H9 (cell line): ENCODE data around the gene MOB4. TPM values are rescaled to one million over a fixed set of nuclear protein-coding genes. Genes with fewer than 3 reads are reported as not detected.
"Not testable (repeated sequence)": the region's sequence is repeated elsewhere in the genome, so short reads cannot be mapped to it uniquely, and the experiment has no call there.

Source experiments
- DNase-seq: peaks from one replicate; pipeline ENCODE4 v3.0.0-alpha.2; 2017
- H2AFZ ChIP-seq: one replicate; pipeline ENCODE4 v1.6.1; 2013; ENCODE audit warnings: mild to moderate bottlenecking, low read length, control low read depth, moderate library complexity
- H2AK5ac ChIP-seq: 2 replicates; pipeline ENCODE4 v1.6.1; 2013; ENCODE audit warnings: low read length, control low read depth, mixed read lengths; ENCODE audit not compliant: insufficient read length
- H2BK120ac ChIP-seq: one replicate; pipeline ENCODE4 v1.6.1; 2013; ENCODE audit warnings: low read depth, mild to moderate bottlenecking, low read length, control low read depth, inconsistent platforms; ENCODE audit not compliant: poor library complexity, severe bottlenecking
- H2BK12ac ChIP-seq: 2 replicates; pipeline ENCODE4 v1.6.1; 2013; ENCODE audit warnings: low read length, control low read depth, mixed read lengths, low read depth; ENCODE audit not compliant: insufficient read length
- H2BK15ac ChIP-seq: 2 replicates; pipeline ENCODE4 v1.6.1; 2013; ENCODE audit warnings: low read depth, low read length, control low read depth
- H2BK20ac ChIP-seq: one replicate; pipeline ENCODE4 v1.6.1; 2013; ENCODE audit warnings: low read depth, mild to moderate bottlenecking, low read length, control low read depth, inconsistent platforms; ENCODE audit not compliant: poor library complexity, severe bottlenecking
- H2BK5ac ChIP-seq: 2 replicates; pipeline ENCODE4 v1.6.1; 2013; ENCODE audit warnings: low read length, control low read depth, mixed read lengths; ENCODE audit not compliant: insufficient read length
- H3K14ac ChIP-seq: 2 replicates; pipeline ENCODE4 v1.6.1; 2013; ENCODE audit warnings: low read length, control low read depth; ENCODE audit not compliant: insufficient read depth
- H3K18ac ChIP-seq: 2 replicates; pipeline ENCODE4 v1.6.1; 2013; ENCODE audit warnings: low read depth, mild to moderate bottlenecking, mixed read lengths, low read length, control low read depth; ENCODE audit not compliant: insufficient read length
- H3K23ac ChIP-seq: 2 replicates; pipeline ENCODE4 v1.6.1; 2013; ENCODE audit warnings: low read length, control low read depth, mixed read lengths, low read depth; ENCODE audit not compliant: insufficient read length
- H3K23me2 ChIP-seq: 2 replicates; pipeline ENCODE4 v1.6.1; 2013; ENCODE audit warnings: low read depth, mild to moderate bottlenecking, mixed read lengths, low read length, control low read depth; ENCODE audit not compliant: insufficient read length, poor library complexity, severe bottlenecking
- H3K27ac ChIP-seq: 2 replicates; pipeline ENCODE4 v1.5.1; 2013; ENCODE audit warnings: low read length, control low read depth, mixed read lengths, low read depth; ENCODE audit not compliant: insufficient read length
- H3K27me3 ChIP-seq: 2 replicates; pipeline ENCODE4 v1.6.1; 2013; ENCODE audit warnings: low read length, control low read depth, inconsistent platforms; ENCODE audit not compliant: insufficient read depth
- H3K4ac ChIP-seq: 2 replicates; pipeline ENCODE4 v1.6.1; 2013; ENCODE audit warnings: low read depth, mild to moderate bottlenecking, control low read depth, inconsistent platforms, low read length, moderate library complexity
- H3K4me1 ChIP-seq: 2 replicates; pipeline ENCODE4 v1.6.1; 2013; ENCODE audit warnings: low read length, control low read depth, inconsistent platforms; ENCODE audit not compliant: insufficient read depth
- H3K4me2 ChIP-seq: 2 replicates; pipeline ENCODE4 v1.6.1; 2013; ENCODE audit warnings: low read length, control low read depth, mixed read lengths; ENCODE audit not compliant: insufficient read length, insufficient read depth
- H3K56ac ChIP-seq: 2 replicates; pipeline ENCODE4 v1.6.1; 2013; ENCODE audit warnings: low read depth, mild to moderate bottlenecking, mixed read lengths, low read length, control low read depth; ENCODE audit not compliant: insufficient read length
- H3K79me1 ChIP-seq: 2 replicates; pipeline ENCODE4 v1.6.1; 2013; ENCODE audit warnings: low read depth, mild to moderate bottlenecking, moderate library complexity, low read length, control low read depth, inconsistent platforms; ENCODE audit not compliant: insufficient read depth, poor library complexity, severe bottlenecking
- H3K79me2 ChIP-seq: 2 replicates; pipeline ENCODE4 v1.6.1; 2013; ENCODE audit warnings: low read length, control low read depth, inconsistent platforms; ENCODE audit not compliant: insufficient read depth
- H3K9ac ChIP-seq: 2 replicates; pipeline ENCODE4 v1.6.1; 2013; ENCODE audit warnings: low read length, control low read depth, mixed read lengths; ENCODE audit not compliant: insufficient read length; ENCODE audit errors: extremely low read depth
- H3K9me3 ChIP-seq: one replicate; pipeline ENCODE4 v1.6.1; 2013; ENCODE audit warnings: low read depth, low read length, inconsistent platforms; ENCODE audit not compliant: control insufficient read depth
- H3T11ph ChIP-seq: one replicate; pipeline ENCODE4 v1.6.1; 2013; ENCODE audit warnings: mild to moderate bottlenecking, low read length, control low read depth, inconsistent platforms
- H4K20me1 ChIP-seq: one replicate; pipeline ENCODE4 v1.6.1; 2013; ENCODE audit not compliant: control insufficient read depth, insufficient read length, insufficient read depth
- H4K5ac ChIP-seq: 2 replicates; pipeline ENCODE4 v1.6.1; 2013; ENCODE audit warnings: low read depth, mild to moderate bottlenecking, mixed read lengths, low read length, control low read depth; ENCODE audit not compliant: insufficient read length
- H4K8ac ChIP-seq: replicated peaks from 2 replicates; pipeline ENCODE4 v1.6.1; 2013; ENCODE audit warnings: low read length, control low read depth, mixed read lengths, low read depth; ENCODE audit not compliant: insufficient read length
- H4K91ac ChIP-seq: 2 replicates; pipeline ENCODE4 v1.6.1; 2013; ENCODE audit warnings: low read depth, mild to moderate bottlenecking, moderate library complexity, mixed read lengths, low read length, control low read depth; ENCODE audit not compliant: insufficient read length
- H3K27ac Mint-ChIP-seq, 3 experiments: 2 replicates in 2 of 3; 3 replicates in 1 of 3; pipeline ENCODE4 v1.8.0; 2020 to 2021; ENCODE audit warnings: mixed read lengths in 3 of 3, mild to moderate bottlenecking in 1 of 3, moderate library complexity in 1 of 3
- H3K27me3 Mint-ChIP-seq: 2 replicates; pipeline ENCODE4 v1.8.0; 2021; ENCODE audit warnings: low read depth, mild to moderate bottlenecking, moderate library complexity, mixed read lengths
- H3K36me3 Mint-ChIP-seq, 3 experiments: 2 replicates in 2 of 3; 3 replicates in 1 of 3; pipeline ENCODE4 v1.8.0; 2020 to 2021; ENCODE audit warnings: low read depth in 3 of 3, mixed read lengths in 3 of 3; ENCODE audit not compliant: insufficient read depth in 1 of 3
- H3K4me1 Mint-ChIP-seq, 2 experiments: 2 replicates each; pipeline ENCODE4 v1.8.0; 2020; ENCODE audit warnings: mixed read lengths in 2 of 2
- H3K4me3 Mint-ChIP-seq, 2 experiments: 2 replicates in 1 of 2; 3 replicates in 1 of 2; pipeline ENCODE4 v1.8.0; 2020 to 2021; ENCODE audit warnings: mild to moderate bottlenecking in 2 of 2, mixed read lengths in 2 of 2, moderate library complexity in 1 of 2
- H3K9me3 Mint-ChIP-seq, 2 experiments: 2 replicates in 1 of 2; 3 replicates in 1 of 2; pipeline ENCODE4 v1.8.0; 2020; ENCODE audit warnings: mild to moderate bottlenecking in 2 of 2, mixed read lengths in 2 of 2, moderate library complexity in 1 of 2
- WGBS: extraction: QIAGEN DNeasy Blood & Tissue Kit; methylation state at CpG from one replicate; pipeline ENCODE4 v1.1.7; 2013; ENCODE audit warnings: missing lambda C conversion rate, low lambda C conversion rate, mixed read lengths; ENCODE audit not compliant: insufficient read length; ENCODE audit errors: extremely low coverage; 5-methylcytosine and 5-hydroxymethylcytosine counted together
- total RNA-seq: library from RNA; stranded (reverse); gene quantifications from 2 replicates; pipeline ENCODE4 v1.2.1, GENCODE V29; 2021
- TF ChIP-seq, protein P1 (sequence below): fragments of 200-600 bp; sonication (generic); conservative IDR thresholded peaks from 3 replicates; pipeline ENCODE4 v1.8.0; 2021; ENCODE audit warnings: antibody characterized with exemption, mild to moderate bottlenecking

The MOB4 gene
- total RNA-seq, 1 experiment from 2014 or later, result 57.6 TPM

- peak overlapping the region in 1 of 3 experiments; percentile 33; a peak in 3 of 7 replicates for H3K27ac Mint-ChIP-seq
Observed at GRCh38 chr2:197577446-197577845, 61.6 kb downstream of the MOB4 start.

DNA sequence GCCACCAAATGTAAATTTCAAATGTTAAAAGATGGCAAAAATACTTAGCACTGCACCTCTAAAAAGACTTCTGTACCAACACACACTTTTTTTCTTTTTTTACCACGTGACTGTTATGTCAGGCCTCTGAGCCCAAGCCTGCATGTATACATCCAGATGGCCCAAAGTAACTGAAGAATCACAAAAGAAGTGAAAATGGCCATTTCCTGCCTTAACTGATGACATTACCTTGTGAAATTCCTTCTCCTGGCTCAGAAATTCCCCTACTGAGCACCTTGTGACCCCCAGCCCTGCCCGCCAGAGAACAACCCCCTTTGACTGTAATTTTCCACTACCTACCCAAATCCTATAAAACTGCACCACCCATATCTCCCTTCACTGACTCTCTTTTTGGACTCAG lies 62.4 kb downstream of the MOB4 start:
- H3K56ac ChIP-seq, H2BK12ac ChIP-seq, H3T11ph ChIP-seq, H4K20me1 ChIP-seq, H3K18ac ChIP-seq, H2BK120ac ChIP-seq, H3K9ac ChIP-seq, H3K4me3 Mint-ChIP-seq, H3K27me3 Mint-ChIP-seq, H2AFZ ChIP-seq, H2BK5ac ChIP-seq, H4K5ac ChIP-seq, H3K14ac ChIP-seq, H3K79me2 ChIP-seq, H4K8ac ChIP-seq, H3K27me3 ChIP-seq, H3K23ac ChIP-seq, H2BK20ac ChIP-seq, H4K91ac ChIP-seq, H2BK15ac ChIP-seq, H3K23me2 ChIP-seq, H3K79me1 ChIP-seq, H3K27ac Mint-ChIP-seq, H3K4ac ChIP-seq, H2AK5ac ChIP-seq: not testable (repeated sequence)
- no CpG with 5 or more reads among the region's 2 CpGs for WGBS
- peak; percentile 62 for DNase-seq
- Histone ChIP-seq H3K9me3 (peaks cover 14% of the 10 kb centered on the region), H3K27ac (peak overlapping the region; percentile 74), H3K4me1 (peaks cover 15% of the 10 kb centered on the region; the same call in 1 of the 2 replicates), H3K4me2 (peak overlapping the region; percentile 61)
- Mint-ChIP-seq H3K4me1 (peaks cover 13 to 18% of the 10 kb centered on the region in 2 experiments), H3K9me3 (peaks cover 21 to 22% of the 10 kb centered on the region in 2 experiments), H3K36me3 (peaks cover 20 to 22% (median 22%) of the 10 kb centered on the region in 3 experiments)

More at GRCh38 chr2:197577446-197577845, 61.6 kb downstream of the MOB4 start:
- H3K27me3 ChIP-seq, result no peaks in the 10 kb centered on the region
- H2AFZ ChIP-seq, result no peak overlapping the region
- peak overlapping the region; percentile 87 for H2BK12ac ChIP-seq
- H3K14ac ChIP-seq, result no peak overlapping the region; the same call in 1 of the 2 replicates
- H3K56ac ChIP-seq, result no peak overlapping the region
- H3K23ac ChIP-seq, result no peak overlapping the region
- no peak for DNase-seq
- no peaks in the 10 kb centered on the region for H3K79me1 ChIP-seq
- Mint-ChIP-seq H3K9me3 (peaks cover 27 to 30% of the 10 kb centered on the region in 2 experiments), H3K4me3 (no peak overlapping the region), H3K27me3 (no peaks in the 10 kb centered on the region), H3K4me1 (peaks cover 13 to 18% of the 10 kb centered on the region in 2 experiments), H3K36me3 (peaks cover 28 to 30% (median 30%) of the 10 kb centered on the region in 3 experiments)
- H2BK5ac ChIP-seq, result peak overlapping the region; percentile 26
- no peak overlapping the region for H3K9ac ChIP-seq
- TF ChIP-seq, protein P1, sequence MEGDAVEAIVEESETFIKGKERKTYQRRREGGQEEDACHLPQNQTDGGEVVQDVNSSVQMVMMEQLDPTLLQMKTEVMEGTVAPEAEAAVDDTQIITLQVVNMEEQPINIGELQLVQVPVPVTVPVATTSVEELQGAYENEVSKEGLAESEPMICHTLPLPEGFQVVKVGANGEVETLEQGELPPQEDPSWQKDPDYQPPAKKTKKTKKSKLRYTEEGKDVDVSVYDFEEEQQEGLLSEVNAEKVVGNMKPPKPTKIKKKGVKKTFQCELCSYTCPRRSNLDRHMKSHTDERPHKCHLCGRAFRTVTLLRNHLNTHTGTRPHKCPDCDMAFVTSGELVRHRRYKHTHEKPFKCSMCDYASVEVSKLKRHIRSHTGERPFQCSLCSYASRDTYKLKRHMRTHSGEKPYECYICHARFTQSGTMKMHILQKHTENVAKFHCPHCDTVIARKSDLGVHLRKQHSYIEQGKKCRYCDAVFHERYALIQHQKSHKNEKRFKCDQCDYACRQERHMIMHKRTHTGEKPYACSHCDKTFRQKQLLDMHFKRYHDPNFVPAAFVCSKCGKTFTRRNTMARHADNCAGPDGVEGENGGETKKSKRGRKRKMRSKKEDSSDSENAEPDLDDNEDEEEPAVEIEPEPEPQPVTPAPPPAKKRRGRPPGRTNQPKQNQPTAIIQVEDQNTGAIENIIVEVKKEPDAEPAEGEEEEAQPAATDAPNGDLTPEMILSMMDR, result no peak
- H3K4ac ChIP-seq, result no peak overlapping the region; the same call in 1 of the 2 replicates
- no peaks in the 10 kb centered on the region for H3K23me2 ChIP-seq
- no peak overlapping the region for H3K4me2 ChIP-seq
- no peak overlapping the region for H2BK120ac ChIP-seq
- H4K91ac ChIP-seq, result peak overlapping the region; percentile 89
- H4K5ac ChIP-seq, result no peak overlapping the region
- peak overlapping the region; percentile 64 for H3K27ac ChIP-seq
- H3K79me2 ChIP-seq, result no peaks in the 10 kb centered on the region; the same call in 1 of the 2 replicates
- peaks cover 15% of the 10 kb centered on the region; the same call in 1 of the 2 replicates for H3K4me1 ChIP-seq
- H4K20me1 ChIP-seq, result no peaks in the 10 kb centered on the region
- H3K9me3 ChIP-seq, result peaks cover 21% of the 10 kb centered on the region
- no peak overlapping the region for H3K18ac ChIP-seq
- no peak overlapping the region for H3T11ph ChIP-seq
- H2BK15ac ChIP-seq, result no peak overlapping the region
- peak overlapping the region; percentile 98 for H2AK5ac ChIP-seq
- H2BK20ac ChIP-seq, result no peak overlapping the region
- no peak overlapping the region for H4K8ac ChIP-seq
- WGBS, result no CpG with 5 or more reads among the region's 4 CpGs
